Coronary artery (tissue), 2 donors: Measurements from ENCODE around the gene ZNF865.

Experiments
- DNase-seq: peaks from one replicate; pipeline ENCODE4 v3.0.0-alpha.2; 2017; ENCODE audit warnings: low spot score
- H3K27ac ChIP-seq, 2 donors: fragments of 200-600 bp; sonication (generic); one replicate each; pipeline ENCODE4 v1.5.1; 2016 to 2019
- H3K4me3 ChIP-seq: fragments of 200-600 bp; sonication (generic); 2 replicates; pipeline ENCODE4 v1.5.1; 2016; ENCODE audit warnings: mild to moderate bottlenecking, moderate library complexity
- CTCF ChIP-seq: fragments of 200-600 bp; sonication (generic); IDR thresholded peaks from one replicate; pipeline ENCODE4 v1.5.1; 2019; ENCODE audit warnings: antibody characterized with exemption

Gene ZNF865

GRCh38 chr19:55659822-55660221 lies 54.4 kb downstream of the ZNF865 start:
- no peak for DNase-seq
- TF ChIP-seq CTCF: no peak
- H3K4me3 ChIP-seq: no peak overlapping the region
- H3K27ac ChIP-seq: no peak overlapping the region

GRCh38 chr19:55660404-55660803 lies 55.0 kb downstream of the ZNF865 start:
- Histone ChIP-seq H3K4me3 (no peak overlapping the region), H3K27ac (no peak overlapping the region)
- DNase-seq: no peak
- TF ChIP-seq CTCF: no peak

GRCh38 chr19:55660991-55661390 lies 55.5 kb downstream of the ZNF865 start:
- H3K4me3 ChIP-seq: no peak overlapping the region
- H3K27ac ChIP-seq: no peak overlapping the region
- TF ChIP-seq CTCF: no peak

GRCh38 chr19:55661826-55662225 lies 56.4 kb downstream of the ZNF865 start:
- TF ChIP-seq CTCF: no peak
- DNase-seq: no peak
- Histone ChIP-seq H3K27ac (no peak overlapping the region), H3K4me3 (no peak overlapping the region)

More at GRCh38 chr19:55660991-55661390, 55.5 kb downstream of the ZNF865 start:
- no peak for DNase-seq

GRCh38 chr19:55663846-55664536 lies 58.5 kb downstream of the ZNF865 start:
- no peak for DNase-seq
- no peak for TF ChIP-seq CTCF
- H3K27ac ChIP-seq: no peak overlapping the region

GRCh38 chr19:55666343-55667005 lies 61.0 kb downstream of the ZNF865 start:
- TF ChIP-seq CTCF: no peak
- no peak for DNase-seq
- Histone ChIP-seq H3K4me3 (no peak overlapping the region), H3K27ac (no peak overlapping the region)

More at GRCh38 chr19:55663846-55664536, 58.5 kb downstream of the ZNF865 start:
- H3K4me3 ChIP-seq: no peak overlapping the region
